ENCODE results near the gene CHCHD3.

Gene CHCHD3

GRCh38 chr7:132777414-132777813 lies 304.5 kb downstream of the CHCHD3 start:
- Histone ChIP-seq H3K27ac (ENCODE audit: low read length) (no peak overlapping the region), H3K36me3 (replicated peaks; ENCODE audit: low read depth, low read length) (no peaks in the 10 kb centered on the region), H2AFZ (ENCODE audit: low read depth, low read length) (no peak overlapping the region), H3K4me2 (ENCODE audit: low read length) (no peak overlapping the region), H3K9me3 (ENCODE audit: insufficient read depth, low read length) (no peaks in the 10 kb centered on the region), H3K27me3 (ENCODE audit: low read depth, low read length) (no peaks in the 10 kb centered on the region), H4K20me1 (ENCODE audit: insufficient read depth, low read length) (no peaks in the 10 kb centered on the region), H3K9ac (ENCODE audit: low read length) (no peak overlapping the region), H3K4me3 (ENCODE audit: low read length) (no peak overlapping the region), H3K79me2 (ENCODE audit: low read length) (no peaks in the 10 kb centered on the region), H3K4me1 (ENCODE audit: low read length) (no peaks in the 10 kb centered on the region)
- no peak for TF ChIP-seq EZH2phosphoT487 (IDR thresholded peaks at IDR 0.05; ENCODE audit: low read depth)
- TF ChIP-seq CTCF (IDR thresholded peaks at IDR 0.05; ENCODE audit: low read depth, low read length) = no peak

GRCh38 chr7:132776048-132776620 lies 305.8 kb downstream of the CHCHD3 start:
- TF ChIP-seq CTCF (IDR thresholded peaks at IDR 0.05; ENCODE audit: low read depth, low read length) (no peak), EZH2phosphoT487 (IDR thresholded peaks at IDR 0.05; ENCODE audit: low read depth) (no peak)
- no peaks in the 10 kb centered on the region for H3K4me1 ChIP-seq (ENCODE audit: low read length)

GRCh38 chr7:132773527-132773956 lies 308.3 kb downstream of the CHCHD3 start:
- Histone ChIP-seq H4K20me1 (ENCODE audit: insufficient read depth, low read length) (no peaks in the 10 kb centered on the region), H3K36me3 (replicated peaks; ENCODE audit: low read depth, low read length) (no peaks in the 10 kb centered on the region), H2AFZ (ENCODE audit: low read depth, low read length) (no peak overlapping the region), H3K79me2 (ENCODE audit: low read length) (no peaks in the 10 kb centered on the region), H3K9ac (ENCODE audit: low read length) (no peak overlapping the region), H3K4me1 (ENCODE audit: low read length) (no peaks in the 10 kb centered on the region), H3K27ac (ENCODE audit: low read length) (no peak overlapping the region), H3K27me3 (ENCODE audit: low read depth, low read length) (no peaks in the 10 kb centered on the region), H3K4me3 (ENCODE audit: low read length) (no peak overlapping the region), H3K4me2 (ENCODE audit: low read length) (no peak overlapping the region), H3K9me3 (ENCODE audit: insufficient read depth, low read length) (no peaks in the 10 kb centered on the region)
- TF ChIP-seq EZH2phosphoT487 (IDR thresholded peaks at IDR 0.05; ENCODE audit: low read depth) = no peak
- no peak for TF ChIP-seq CTCF (IDR thresholded peaks at IDR 0.05; ENCODE audit: low read depth, low read length)

More at GRCh38 chr7:132776048-132776620, 305.8 kb downstream of the CHCHD3 start:
- Histone ChIP-seq H3K36me3 (replicated peaks; ENCODE audit: low read depth, low read length) (no peaks in the 10 kb centered on the region), H3K27ac (ENCODE audit: low read length) (no peak overlapping the region), H3K79me2 (ENCODE audit: low read length) (no peaks in the 10 kb centered on the region), H3K4me2 (ENCODE audit: low read length) (no peak overlapping the region), H2AFZ (ENCODE audit: low read depth, low read length) (no peak overlapping the region), H3K9me3 (ENCODE audit: insufficient read depth, low read length) (no peaks in the 10 kb centered on the region), H3K27me3 (ENCODE audit: low read depth, low read length) (no peaks in the 10 kb centered on the region), H4K20me1 (ENCODE audit: insufficient read depth, low read length) (no peaks in the 10 kb centered on the region), H3K9ac (ENCODE audit: low read length) (no peak overlapping the region), H3K4me3 (ENCODE audit: low read length) (no peak overlapping the region)

- H3K4me2 ChIP-seq (ENCODE audit: low read length) = no peak overlapping the region
- H3K27ac ChIP-seq (ENCODE audit: low read length) = no peak overlapping the region
- no peaks in the 10 kb centered on the region for H3K9me3 ChIP-seq (ENCODE audit: insufficient read depth, low read length)
- peaks cover 3% of the 10 kb centered on the region; the same call in 1 of the 2 replicates for H3K27me3 ChIP-seq (ENCODE audit: low read depth, low read length)
- no peaks in the 10 kb centered on the region for H3K36me3 ChIP-seq (replicated peaks; ENCODE audit: low read depth, low read length)
- H3K4me1 ChIP-seq (ENCODE audit: low read length) = no peaks in the 10 kb centered on the region
- no peak overlapping the region for H3K9ac ChIP-seq (ENCODE audit: low read length)
- H2AFZ ChIP-seq (ENCODE audit: low read depth, low read length) = no peak overlapping the region
- H4K20me1 ChIP-seq (ENCODE audit: insufficient read depth, low read length) = no peaks in the 10 kb centered on the region
- no peak overlapping the region for H3K4me3 ChIP-seq (ENCODE audit: low read length)
- TF ChIP-seq EZH2phosphoT487 (IDR thresholded peaks at IDR 0.05; ENCODE audit: low read depth) (no peak), CTCF (IDR thresholded peaks at IDR 0.05; ENCODE audit: low read depth, low read length) (no peak)
- H3K79me2 ChIP-seq (ENCODE audit: low read length) = no peaks in the 10 kb centered on the region
Measured at GRCh38 chr7:132771301-132771730, 310.6 kb downstream of the CHCHD3 start.
